ENCODE data around the gene OR5I1. TPM values are rescaled to one million over a fixed set of nuclear protein-coding genes. Genes with fewer than 3 reads are reported as not detected.
"Not testable (repeated sequence)": the region's sequence is repeated elsewhere in the genome, so short reads cannot be mapped to it uniquely, and the experiment has no call there.

Gene OR5I1
- total RNA-seq, 5 donors from 2014 or later (not counting 1 experiment from before 2014, with no cell fraction given): not detected

- H3K4me3 ChIP-seq (ENCODE audit: control insufficient read depth in 1 of 2, extremely low read depth in 1 of 2, low read length in 1 of 2): no peak overlapping the region
- ChIA-PET CTCF (no interaction called here), POLR2A (no interaction called here)
- Mint-ChIP-seq H3K36me3 (no peaks in the 10 kb centered on the region), H3K27ac (no peak overlapping the region), H3K4me3 (no peak overlapping the region), H3K9me3 (peaks cover 4 to 14% (median 6%) of the 10 kb centered on the region in 3 donors), H3K27me3 (no peaks in the 10 kb centered on the region), H3K4me1 (no peaks in the 10 kb centered on the region)
- H3K36me3 ChIP-seq (ENCODE audit: control insufficient read depth in 2 of 2, extremely low read depth in 1 of 2, insufficient read depth in 1 of 2, low read length in 1 of 2): no peaks in the 10 kb centered on the region
- WGBS (ENCODE audit: insufficient coverage): no CpG with 5 or more reads among the region's 3 CpGs
- no peak for ATAC-seq (replicated peaks in 1 of 4)
- H3K27ac ChIP-seq (ENCODE audit: low read length): no peak overlapping the region
- H3K27me3 ChIP-seq (replicated peaks in 1 of 2; ENCODE audit: control insufficient read depth in 2 of 2, extremely low read depth in 1 of 2, insufficient read depth in 2 of 2, low read length in 1 of 2): no peaks in the 10 kb centered on the region
- no peaks in the 10 kb centered on the region for H3K4me1 ChIP-seq (ENCODE audit: control insufficient read depth in 1 of 2, extremely low read depth in 1 of 2, insufficient read depth in 2 of 2, low read length in 2 of 2)
- no peak for DNase-seq
- H3K9me3 ChIP-seq: no peaks in the 10 kb centered on the region
These were observed 6.7 kb upstream of the OR5I1 start for GRCh38 chr11:55942785-55943392.

- no peaks in the 10 kb centered on the region for H3K36me3 ChIP-seq (ENCODE audit: control insufficient read depth in 2 of 2, extremely low read depth in 1 of 2, insufficient read depth in 1 of 2, low read length in 1 of 2)
- H3K4me1 ChIP-seq (ENCODE audit: control insufficient read depth in 1 of 2, extremely low read depth in 1 of 2, insufficient read depth in 2 of 2, low read length in 2 of 2): no peaks in the 10 kb centered on the region
- 77% methylated on average over 4 of the region's 5 CpGs for WGBS (ENCODE audit: insufficient coverage)
- DNase-seq: no peak
- Mint-ChIP-seq H3K9me3 (peaks cover 6 to 34% (median 18%) of the 10 kb centered on the region in 3 donors), H3K4me1 (no peaks in the 10 kb centered on the region), H3K27me3 (no peaks in the 10 kb centered on the region), H3K36me3 (no peaks in the 10 kb centered on the region), H3K27ac (no peak overlapping the region), H3K4me3 (no peak overlapping the region)
- no peaks in the 10 kb centered on the region for H3K9me3 ChIP-seq
- no peak for ATAC-seq (replicated peaks in 1 of 4)
- no peak overlapping the region for H3K27ac ChIP-seq (ENCODE audit: low read length)
- ChIA-PET POLR2A (no interaction called here), CTCF (no interaction called here)
- H3K4me3 ChIP-seq (ENCODE audit: control insufficient read depth in 1 of 2, extremely low read depth in 1 of 2, low read length in 1 of 2): no peak overlapping the region
- no peaks in the 10 kb centered on the region for H3K27me3 ChIP-seq (replicated peaks in 1 of 2; ENCODE audit: control insufficient read depth in 2 of 2, extremely low read depth in 1 of 2, insufficient read depth in 2 of 2, low read length in 1 of 2)
These were observed 15.7 kb downstream of the OR5I1 start for GRCh38 chr11:55920537-55920936.

- no peaks in the 10 kb centered on the region for H3K4me1 Mint-ChIP-seq
- no peaks in the 10 kb centered on the region for H3K27me3 ChIP-seq (replicated peaks in 1 of 2; ENCODE audit: control insufficient read depth in 2 of 2, extremely low read depth in 1 of 2, insufficient read depth in 2 of 2, low read length in 1 of 2)
- H3K4me3 ChIP-seq (ENCODE audit: control insufficient read depth in 1 of 2, extremely low read depth in 1 of 2, low read length in 1 of 2): no peak within 1 kb of the TSS
- DNase-seq: no peak
- POLR2A ChIA-PET: no interaction called here
- H3K9me3 Mint-ChIP-seq: peaks cover 16 to 27% (median 17%) of the 10 kb centered on the region in 3 donors
- H3K27me3 Mint-ChIP-seq: no peaks in the 10 kb centered on the region
- H3K4me3 Mint-ChIP-seq: no peak within 1 kb of the TSS
- no peaks in the 10 kb centered on the region for H3K9me3 ChIP-seq
- no peaks in the 10 kb centered on the region for H3K36me3 Mint-ChIP-seq
- no peak within 1 kb of the TSS for H3K27ac ChIP-seq (ENCODE audit: low read length)
- no peak within 1 kb of the TSS for H3K27ac Mint-ChIP-seq
- CTCF ChIA-PET: no interaction called here
- H3K36me3 ChIP-seq (ENCODE audit: control insufficient read depth in 2 of 2, extremely low read depth in 1 of 2, insufficient read depth in 1 of 2, low read length in 1 of 2): no peaks in the 10 kb centered on the region
- no peaks in the 10 kb centered on the region for H3K4me1 ChIP-seq (ENCODE audit: control insufficient read depth in 1 of 2, extremely low read depth in 1 of 2, insufficient read depth in 2 of 2, low read length in 2 of 2)
- no peak for ATAC-seq (replicated peaks in 1 of 4)
- WGBS (ENCODE audit: insufficient coverage): no CpG with 5 or more reads among the region's 1 CpG
These were observed 21.7 kb downstream of the OR5I1 start, which contains the start of gene OR5W2 for GRCh38 chr11:55914482-55914881. OR5W2 (minus strand) TSS chr11:55914582; CDS start chr11:55914582, 0 bp downstream.

- H3K27ac ChIP-seq (ENCODE audit: low read length): no peak overlapping the region
- ATAC-seq (replicated peaks in 1 of 4) (no peak), DNase-seq (no peak)
- H3K27me3 ChIP-seq (replicated peaks in 1 of 2; ENCODE audit: control insufficient read depth in 2 of 2, extremely low read depth in 1 of 2, insufficient read depth in 2 of 2, low read length in 1 of 2): no peaks in the 10 kb centered on the region
- no peaks in the 10 kb centered on the region for H3K4me1 ChIP-seq (ENCODE audit: control insufficient read depth in 1 of 2, extremely low read depth in 1 of 2, insufficient read depth in 2 of 2, low read length in 2 of 2)
- H3K36me3 Mint-ChIP-seq: no peaks in the 10 kb centered on the region
- peaks cover 3% of the 10 kb centered on the region for H3K9me3 ChIP-seq
- no peaks in the 10 kb centered on the region for H3K27me3 Mint-ChIP-seq
- ChIA-PET POLR2A (no interaction called here), CTCF (no interaction called here)
- H3K27ac Mint-ChIP-seq: no peak overlapping the region
- no peaks in the 10 kb centered on the region for H3K4me1 Mint-ChIP-seq
- no peaks in the 10 kb centered on the region for H3K36me3 ChIP-seq (ENCODE audit: control insufficient read depth in 2 of 2, extremely low read depth in 1 of 2, insufficient read depth in 1 of 2, low read length in 1 of 2)
- no CpG with 5 or more reads among the region's 2 CpGs for WGBS (ENCODE audit: insufficient coverage)
- H3K4me3 Mint-ChIP-seq: no peak overlapping the region
- peaks cover 12 to 30% (median 19%) of the 10 kb centered on the region in 3 donors for H3K9me3 Mint-ChIP-seq
- no peak overlapping the region for H3K4me3 ChIP-seq (ENCODE audit: control insufficient read depth in 1 of 2, extremely low read depth in 1 of 2, low read length in 1 of 2)
These were observed 33.9 kb downstream of the OR5I1 start for GRCh38 chr11:55902308-55902707.

- Histone ChIP-seq H3K9me3 (no peaks in the 10 kb centered on the region), H3K36me3 (ENCODE audit: control insufficient read depth in 2 of 2, extremely low read depth in 1 of 2, insufficient read depth in 1 of 2, low read length in 1 of 2) (no peaks in the 10 kb centered on the region), H3K27me3 (replicated peaks in 1 of 2; ENCODE audit: control insufficient read depth in 2 of 2, extremely low read depth in 1 of 2, insufficient read depth in 2 of 2, low read length in 1 of 2) (no peaks in the 10 kb centered on the region), H3K27ac (ENCODE audit: low read length) (no peak overlapping the region), H3K4me3 (ENCODE audit: control insufficient read depth in 1 of 2, extremely low read depth in 1 of 2, low read length in 1 of 2) (no peak overlapping the region), H3K4me1 (ENCODE audit: control insufficient read depth in 1 of 2, extremely low read depth in 1 of 2, insufficient read depth in 2 of 2, low read length in 2 of 2) (no peaks in the 10 kb centered on the region)
- no peak for DNase-seq
- CTCF ChIA-PET: no interaction called here
- Mint-ChIP-seq H3K9me3 (peaks cover 0 to 27% (median 11%) of the 10 kb centered on the region in 3 donors), H3K27me3 (no peaks in the 10 kb centered on the region), H3K36me3 (no peaks in the 10 kb centered on the region), H3K4me1 (no peaks in the 10 kb centered on the region), H3K27ac (no peak overlapping the region), H3K4me3 (no peak overlapping the region)
- 64% methylated on average over 4 of the region's 8 CpGs for WGBS (ENCODE audit: insufficient coverage)
- ATAC-seq (replicated peaks in 1 of 4): no peak
- POLR2A ChIA-PET: no interaction called here
These were observed 41.0 kb downstream of the OR5I1 start for GRCh38 chr11:55895216-55895615.

- H3K36me3 Mint-ChIP-seq; DNase-seq; H3K4me3 ChIP-seq (ENCODE audit: control insufficient read depth in 1 of 2, extremely low read depth in 1 of 2, low read length in 1 of 2); H3K4me3 Mint-ChIP-seq; H3K36me3 ChIP-seq (ENCODE audit: control insufficient read depth in 2 of 2, extremely low read depth in 1 of 2, insufficient read depth in 1 of 2, low read length in 1 of 2); H3K27me3 Mint-ChIP-seq; CTCF ChIA-PET; H3K27ac Mint-ChIP-seq; H3K27me3 ChIP-seq (replicated peaks in 1 of 2; ENCODE audit: control insufficient read depth in 2 of 2, extremely low read depth in 1 of 2, insufficient read depth in 2 of 2, low read length in 1 of 2); POLR2A ChIA-PET; H3K9me3 ChIP-seq; H3K4me1 Mint-ChIP-seq; H3K4me1 ChIP-seq (ENCODE audit: control insufficient read depth in 1 of 2, extremely low read depth in 1 of 2, insufficient read depth in 2 of 2, low read length in 2 of 2); H3K27ac ChIP-seq (ENCODE audit: low read length); ATAC-seq (replicated peaks in 1 of 4): not testable (repeated sequence)
- 87% methylated on average over 4 of the region's 9 CpGs for WGBS (ENCODE audit: insufficient coverage)
- H3K9me3 Mint-ChIP-seq: peaks cover 3 to 15% (median 9%) of the 10 kb centered on the region in 3 donors
These were observed 50.7 kb downstream of the OR5I1 start for GRCh38 chr11:55885481-55885880.
